ENCODE data around the gene GOSR2. TPM values are rescaled to one million over a fixed set of nuclear protein-coding genes. Genes with fewer than 3 reads are reported as not detected.
A peak's percentile ranks its signal among the peaks of the same experiment; 100 is the strongest.

The GOSR2 gene
- total and polyA plus RNA-seq, 2 of the 8 experiments (the other 6 are each of a cell fraction or from before 2014, with no cell fraction given) = 28.2 to 36.2 TPM

DNA sequence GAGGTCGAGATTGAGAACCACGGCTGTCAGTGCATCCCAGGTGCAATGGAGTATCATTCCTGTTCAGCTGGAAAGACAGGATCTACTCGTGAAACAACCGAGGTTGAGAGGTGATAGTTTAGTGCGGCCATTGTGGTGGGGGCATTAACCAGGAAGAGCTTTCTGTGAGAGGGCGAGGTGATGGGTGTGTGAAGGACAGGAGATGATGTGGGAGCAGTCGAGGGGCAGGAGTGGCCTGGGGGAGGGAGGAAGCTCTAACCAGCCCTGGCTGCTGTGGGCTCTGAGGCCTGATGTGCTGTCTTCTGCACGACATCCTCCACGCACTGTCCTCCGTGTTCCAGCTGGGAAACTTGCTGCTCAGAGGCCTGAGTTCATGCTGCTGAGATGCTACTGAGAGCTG is 22.0 kb downstream of the GOSR2 start:
- H4K91ac ChIP-seq (replicated peaks; ENCODE audit: insufficient read length, low read length) = no peak overlapping the region
- H2BK20ac ChIP-seq (ENCODE audit: low read length) = no peak overlapping the region; the same call in 1 of the 2 replicates
- DNase-seq (ENCODE audit: low read depth in 1 of 2, low spot score in 2 of 2) = no peak
- POLR2A ChIA-PET (ENCODE audit: partially characterized antibody) = interaction anchor here (0.5 to 5.4 kb wide), 10 partner anchors 10 to 167 kb away, joined by 3 to 26 read pairs (median 3); partner anchors contain the start of gene RPRML
- CTCF ChIA-PET (ENCODE audit: partially characterized antibody) = interaction anchor here (0.5 to 10.0 kb wide), 16 partner anchors 12 to 135 kb away, joined by 3 to 154 read pairs (median 3); no protein-coding TSS in a partner anchor
- peaks cover 6 to 16% (median 9%) of the 10 kb centered on the region in 4 experiments for H3K4me1 ChIP-seq (replicated peaks in 1 of 4; ENCODE audit: control insufficient read depth in 3 of 4, insufficient read depth in 4 of 4, low read length in 3 of 4)
- no peak overlapping the region for H3K4me3 ChIP-seq (ENCODE audit: extremely low read depth in 1 of 4, insufficient read depth in 2 of 4, low read depth in 3 of 4, low read length in 4 of 4)
- FAIRE-seq = no peak
- no peaks in the 10 kb centered on the region for H3K79me2 ChIP-seq (ENCODE audit: control insufficient read depth in 1 of 2, insufficient read depth in 2 of 2, low read length in 2 of 2)
- no peaks in the 10 kb centered on the region for H3K79me1 ChIP-seq (ENCODE audit: low read depth, low read length)
- no peak overlapping the region for H3K4me2 ChIP-seq (ENCODE audit: insufficient read depth in 1 of 2, low read depth in 2 of 2, low read length in 2 of 2)
- no peaks in the 10 kb centered on the region for H3K9me3 ChIP-seq (ENCODE audit: insufficient read depth in 2 of 2, low read depth in 1 of 2, low read length in 1 of 2)
- no peak for TF ChIP-seq TEAD4 (IDR thresholded peaks at IDR 0.05; ENCODE audit: low read depth, low read length)
- no peak for TF ChIP-seq JUND (IDR thresholded peaks at IDR 0.05; ENCODE audit: low read length)
- peak; percentile 28; the same call in 1 of the 2 replicates for TF ChIP-seq POLR2AphosphoS5 (IDR thresholded peaks at IDR 0.05; ENCODE audit: low read depth, low read length)
- TF ChIP-seq KDM4A (IDR thresholded peaks at IDR 0.05; ENCODE audit: low read depth, low read length, severe bottlenecking) = no peak
- no peak for TF ChIP-seq POLR2A (IDR thresholded peaks at IDR 0.05; ENCODE audit: control extremely low read depth in 1 of 2, low read depth in 2 of 2, low read length in 2 of 2)
- no peak for TF ChIP-seq CBX8 (IDR thresholded peaks at IDR 0.05; ENCODE audit: borderline replicate concordance, low read depth, low read length)
- no peak overlapping the region; the same call in 1 of the 2 replicates for H2BK5ac ChIP-seq (ENCODE audit: low read depth, low read length)
- H2BK12ac ChIP-seq (ENCODE audit: low read depth, low read length) = no peak overlapping the region; the same call in 1 of the 2 replicates
- no peak overlapping the region for H4K5ac ChIP-seq (ENCODE audit: insufficient read length, low read depth, low read length)
- H3K23me2 ChIP-seq (ENCODE audit: low read depth, low read length) = no peaks in the 10 kb centered on the region
- H2BK120ac ChIP-seq (replicated peaks; ENCODE audit: low read depth, low read length) = no peak overlapping the region
- H3K56ac ChIP-seq (replicated peaks; ENCODE audit: insufficient read length, low read depth, low read length) = no peak overlapping the region
- no peak overlapping the region for H2AFZ ChIP-seq (ENCODE audit: low read length)
- H3K23ac ChIP-seq (ENCODE audit: insufficient read length) = no peak overlapping the region
- 0 out of 2 replicates have a peak overlapping the region, but pooled peaks have one; percentile 41 for H2AK5ac ChIP-seq (ENCODE audit: low read depth, low read length)
- 84% methylated on average over 10 of the region's 10 CpGs; no CpG with 5 or more reads in 1 of the 2 experiments for WGBS, 2 experiments (ENCODE audit: extremely low coverage in 1 of 2, insufficient coverage in 1 of 2, insufficient read length in 1 of 2, insufficient replicate concordance in 2 of 2, low coverage in 1 of 2, low lambda C conversion rate in 2 of 2, missing lambda C conversion rate in 1 of 2)
- H4K8ac ChIP-seq (ENCODE audit: extremely low read depth, insufficient read depth, low read length) = peak overlapping the region; percentile 54; the same call in 1 of the 2 replicates
- H3K36me3 ChIP-seq (ENCODE audit: control insufficient read depth in 2 of 4, insufficient read depth in 4 of 4, low read length in 3 of 4) = peaks cover 0 to under 1% (median 0%) of the 10 kb centered on the region in 4 experiments; a peak in 3 of 8 replicates
- H4K20me1 ChIP-seq (replicated peaks in 1 of 2; ENCODE audit: control insufficient read depth in 1 of 2, insufficient read depth in 2 of 2, low read length in 2 of 2) = peaks cover 0 to 9% of the 10 kb centered on the region in 2 experiments
- no peak overlapping the region for H3K4ac ChIP-seq (replicated peaks; ENCODE audit: insufficient read length, low read depth, low read length)
- 0 out of 2 replicates have a peak overlapping the region, but pooled peaks have one; percentile 32 for H2BK15ac ChIP-seq (ENCODE audit: low read length)
- no peak overlapping the region for H3K27ac ChIP-seq (ENCODE audit: low read depth, low read length)
- H3K14ac ChIP-seq (ENCODE audit: insufficient read length) = no peak overlapping the region
- H3K18ac ChIP-seq (ENCODE audit: extremely low read depth, low read length) = no peak overlapping the region
- no peaks in the 10 kb centered on the region for H3K27me3 ChIP-seq (replicated peaks in 1 of 4; ENCODE audit: control insufficient read depth in 3 of 4, extremely low read depth in 1 of 4, insufficient read depth in 3 of 4, low read length in 3 of 4)
- no peak overlapping the region for H3K9ac ChIP-seq (replicated peaks in 1 of 4; ENCODE audit: extremely low read depth in 1 of 4, low read depth in 3 of 4, low read length in 3 of 4)
